GM10248 (cell line): ENCODE measurements around the gene HSD17B3.

Experiments used
- CTCF ChIA-PET: fragments of 300-600 bp; sonication (Branson Sonifier 250); formaldehyde crosslinking; extraction: SDS; loops from one replicate; lab custom pipeline; 2021; ENCODE audit warnings: antibody characterized with exemption; lab: Yijun Ruan, JAX
- POLR2A ChIA-PET: fragments of 350-650 bp; sonication (Branson Sonifier 250); formaldehyde crosslinking; extraction: SDS; loops from one replicate; lab custom pipeline; 2020; ENCODE audit warnings: antibody characterized with exemption; lab: Yijun Ruan, JAX
- DNase-seq: peaks from one replicate; pipeline ENCODE4 v3.0.0; 2012; ENCODE audit errors: extremely low spot score
- TF ChIP-seq, protein P1 (sequence below): IDR thresholded peaks from 2 replicates; pipeline ENCODE4 v1.5.1; 2012; ENCODE audit warnings: mild to moderate bottlenecking, low read depth; ENCODE audit errors: extremely low read depth, missing control alignments, control extremely low read depth

HSD17B3 gene

DNA sequence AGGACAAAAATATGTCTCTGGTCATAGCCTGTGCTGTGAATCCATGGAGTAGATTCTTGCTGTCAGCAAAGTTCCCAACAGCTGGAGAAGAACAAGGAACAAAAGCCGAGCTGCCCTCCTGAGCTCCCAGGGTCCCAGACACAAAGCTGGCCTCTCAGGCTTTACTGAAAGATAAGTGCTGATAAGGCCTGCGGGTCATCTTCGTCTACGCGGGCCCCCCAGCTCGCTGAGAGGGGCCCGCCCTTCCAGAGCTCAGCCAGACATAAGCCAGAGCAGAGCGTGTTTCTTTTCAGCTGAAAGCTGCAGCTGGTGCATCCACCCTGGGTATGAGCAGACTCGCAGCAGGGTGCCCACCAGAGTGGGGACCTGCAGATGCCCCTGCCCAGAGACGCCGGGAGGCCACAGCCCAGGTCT lies 84.7 kb downstream of the HSD17B3 start:
- TF ChIP-seq, protein P1, sequence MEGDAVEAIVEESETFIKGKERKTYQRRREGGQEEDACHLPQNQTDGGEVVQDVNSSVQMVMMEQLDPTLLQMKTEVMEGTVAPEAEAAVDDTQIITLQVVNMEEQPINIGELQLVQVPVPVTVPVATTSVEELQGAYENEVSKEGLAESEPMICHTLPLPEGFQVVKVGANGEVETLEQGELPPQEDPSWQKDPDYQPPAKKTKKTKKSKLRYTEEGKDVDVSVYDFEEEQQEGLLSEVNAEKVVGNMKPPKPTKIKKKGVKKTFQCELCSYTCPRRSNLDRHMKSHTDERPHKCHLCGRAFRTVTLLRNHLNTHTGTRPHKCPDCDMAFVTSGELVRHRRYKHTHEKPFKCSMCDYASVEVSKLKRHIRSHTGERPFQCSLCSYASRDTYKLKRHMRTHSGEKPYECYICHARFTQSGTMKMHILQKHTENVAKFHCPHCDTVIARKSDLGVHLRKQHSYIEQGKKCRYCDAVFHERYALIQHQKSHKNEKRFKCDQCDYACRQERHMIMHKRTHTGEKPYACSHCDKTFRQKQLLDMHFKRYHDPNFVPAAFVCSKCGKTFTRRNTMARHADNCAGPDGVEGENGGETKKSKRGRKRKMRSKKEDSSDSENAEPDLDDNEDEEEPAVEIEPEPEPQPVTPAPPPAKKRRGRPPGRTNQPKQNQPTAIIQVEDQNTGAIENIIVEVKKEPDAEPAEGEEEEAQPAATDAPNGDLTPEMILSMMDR = no peak
- no peak for DNase-seq
- ChIA-PET POLR2A (no interaction called here), CTCF (interaction anchor here (0.6 to 4.4 kb wide), 18 partner anchors 9 to 545 kb away, joined by 3 to 31 read pairs (median 3); no protein-coding TSS in a partner anchor)

DNA sequence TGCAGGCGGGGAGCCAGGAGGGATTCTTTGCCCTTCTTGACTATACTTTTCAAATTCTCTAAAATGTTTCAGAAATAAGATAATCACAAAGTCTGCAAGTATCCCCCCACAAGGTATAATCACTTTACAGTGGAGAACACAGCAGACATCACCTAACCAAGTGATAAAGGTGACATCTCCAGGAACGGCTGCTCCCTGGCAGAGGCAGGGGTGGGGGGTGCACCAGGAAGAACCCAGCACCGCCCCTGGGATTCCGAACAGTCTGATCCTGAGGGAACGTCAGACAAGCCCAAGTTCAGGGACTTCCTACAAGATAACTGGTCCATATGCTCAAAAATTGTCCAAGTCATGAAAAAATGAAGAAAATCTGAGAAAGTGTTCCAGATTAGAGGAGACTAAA lies 85.4 kb downstream of the HSD17B3 start:
- CTCF ChIA-PET = interaction anchor here (0.7 to 4.4 kb wide), 8 partner anchors 8 to 490 kb away, joined by 3 to 31 read pairs (median 4); no protein-coding TSS in a partner anchor
- TF ChIP-seq, protein P1 = no peak

DNA sequence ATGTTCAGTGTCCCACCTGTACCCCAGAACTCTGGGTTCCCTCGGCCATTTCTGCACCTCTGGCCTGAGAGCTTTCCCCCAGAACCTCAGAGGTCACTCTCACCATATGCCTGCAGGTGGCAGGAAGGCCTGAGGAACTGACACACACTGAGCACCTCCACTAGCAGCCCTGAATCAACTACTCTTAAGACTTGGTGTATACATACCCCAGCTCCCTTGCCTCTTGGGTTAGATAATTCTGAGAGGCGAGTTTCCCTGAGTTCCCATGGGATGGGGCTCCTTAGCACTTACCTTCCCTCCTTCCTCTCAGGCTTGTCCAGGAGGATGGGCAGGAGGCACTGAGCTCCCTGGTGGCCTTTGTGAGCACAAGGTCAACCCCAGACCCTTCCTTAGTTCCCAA lies 86.1 kb downstream of the HSD17B3 start:
- ChIA-PET POLR2A (no interaction called here), CTCF (interaction anchor here (1.1 to 1.2 kb wide), 5 partner anchors 10 to 480 kb away, joined by 3 to 6 read pairs (median 3); no protein-coding TSS in a partner anchor)
- TF ChIP-seq, protein P1 = no peak
- DNase-seq = no peak

More for the DNA sequence above, 85.4 kb downstream of the HSD17B3 start:
- no peak for DNase-seq
- POLR2A ChIA-PET = no interaction called here

DNA sequence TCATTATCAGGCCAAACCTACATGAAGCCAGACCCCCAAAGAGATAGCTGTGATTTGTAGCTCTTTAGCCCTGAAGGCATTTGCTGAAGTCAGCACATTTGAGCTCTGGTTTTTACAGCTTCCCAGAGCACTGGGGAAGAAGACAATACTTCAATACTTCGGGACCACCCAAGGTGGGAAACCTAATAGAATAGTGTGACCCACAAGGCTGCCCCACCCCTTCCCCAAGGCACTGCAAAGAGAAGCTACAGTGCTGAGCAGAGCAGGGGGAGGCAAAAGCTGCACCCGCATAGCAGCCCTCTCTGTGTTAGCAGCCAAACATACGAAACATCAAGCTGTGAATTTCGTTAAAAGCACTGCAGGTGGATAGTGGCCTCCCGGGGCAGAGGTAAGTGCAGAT lies 87.3 kb downstream of the HSD17B3 start:
- CTCF ChIA-PET = interaction anchor here (1.0 kb wide), 1 partner anchor 14 kb away, joined by 3 read pairs; no protein-coding TSS in a partner anchor
- POLR2A ChIA-PET = no interaction called here
- no peak for DNase-seq
- TF ChIP-seq, protein P1 = no peak

DNA sequence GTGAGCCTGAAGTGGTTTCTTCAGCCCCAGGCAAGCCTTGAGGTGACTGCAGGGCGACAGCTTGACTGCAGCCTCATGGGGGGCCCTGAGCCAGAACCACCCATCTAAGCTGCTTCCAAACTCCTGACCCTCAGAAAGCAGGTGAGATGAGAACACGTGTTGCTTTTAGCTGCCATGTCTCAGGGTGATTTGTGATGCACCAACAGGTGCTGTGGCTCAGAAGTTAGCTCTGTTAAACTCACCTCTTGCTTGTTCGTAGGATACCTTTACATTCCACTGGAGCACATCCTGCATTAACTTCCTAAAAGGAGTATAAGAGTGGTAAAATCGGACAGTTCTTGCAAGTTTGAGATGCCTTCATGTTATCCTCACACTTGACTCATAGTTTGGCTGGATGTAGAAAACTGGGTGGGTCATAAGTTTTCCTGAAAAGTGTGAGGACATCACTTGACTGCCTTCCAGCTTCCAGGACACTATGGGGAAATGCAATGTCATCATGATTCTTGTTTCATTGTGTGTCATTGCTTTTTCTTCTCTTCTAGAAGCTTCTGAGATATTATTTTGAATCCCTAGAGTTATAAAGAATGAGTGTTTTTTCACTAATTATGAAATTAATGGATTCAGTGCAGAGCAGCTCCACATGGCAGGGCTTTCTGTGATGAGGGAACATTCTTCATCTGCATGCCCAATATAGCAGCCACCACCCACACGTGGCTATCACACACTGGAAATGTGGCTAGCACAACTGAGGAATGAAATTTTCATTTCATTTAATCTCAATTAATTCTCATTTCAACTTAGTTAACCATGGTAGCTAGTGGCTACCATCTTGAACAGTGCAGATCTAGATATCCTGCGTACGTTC lies 92.3 kb downstream of the HSD17B3 start:
- ChIA-PET CTCF (interaction anchor here (1.1 to 4.5 kb wide), 3 partner anchors 9 to 497 kb away, joined by 3 to 31 read pairs (median 4); no protein-coding TSS in a partner anchor), POLR2A (no interaction called here)
- TF ChIP-seq, protein P1 = no peak
- DNase-seq = no peak

DNA sequence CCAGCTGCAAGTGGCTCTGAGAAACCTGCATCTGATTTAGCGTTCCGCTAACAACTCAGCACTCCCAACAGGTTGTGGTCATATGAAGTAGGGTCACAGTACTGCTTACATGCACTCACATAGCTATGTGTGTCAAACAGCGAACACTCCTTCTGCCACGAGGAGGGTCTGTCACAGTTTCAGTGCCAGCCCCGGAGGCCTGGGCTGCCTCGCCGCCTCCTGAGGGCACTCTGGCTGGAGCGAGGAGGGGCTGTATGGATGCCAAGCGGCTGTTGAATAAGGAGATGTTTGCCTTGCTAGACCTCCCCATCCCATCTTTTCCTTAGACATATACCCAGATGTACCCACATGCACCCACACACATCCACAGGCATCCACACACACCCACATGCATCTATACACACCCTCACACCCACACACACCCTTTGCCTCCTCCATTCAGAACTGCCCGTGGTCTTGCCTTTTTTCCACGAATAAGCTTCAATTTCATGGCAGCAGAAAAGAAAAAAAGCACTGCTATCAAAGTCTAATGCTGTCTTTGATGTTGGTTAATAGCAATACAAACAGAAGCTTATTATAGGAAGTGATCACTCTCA lies 95.7 kb downstream of the HSD17B3 start:
- ChIA-PET POLR2A (no interaction called here), CTCF (interaction anchor here (1.4 to 4.5 kb wide), 3 partner anchors 9 to 20 kb away, joined by 4 to 31 read pairs (median 6); no protein-coding TSS in a partner anchor)
- no peak for DNase-seq
- TF ChIP-seq, protein P1 = no peak
